Adrenal gland (tissue), 12 donors: ENCODE measurements around the gene ZDHHC14. TPM values are rescaled to one million over a fixed set of nuclear protein-coding genes. Genes with fewer than 3 reads are reported as not detected.

Experiments
- DNase-seq, 7 donors: peaks; one replicate each; pipeline ENCODE4 v3.0.0-alpha.2; 2019 to 2020
- H3K27ac ChIP-seq, 5 donors: fragments of 200-600 bp; sonication (generic) in 4 of 5; 1 replicate in 3 of 5; 2 replicates in 2 of 5; pipeline versions ENCODE4 v1.5.1 to v1.8.0; 2016 to 2020; ENCODE audit warnings: mild to moderate bottlenecking in 1 of 5
- H3K27me3 ChIP-seq: fragments of 200-600 bp; 2 replicates; pipeline ENCODE4 v1.8.0; 2021
- H3K36me3 ChIP-seq, 2 donors: fragments of 200-600 bp; replicated peaks in 1 of 2; 1 replicate in 1 of 2; 2 replicates in 1 of 2; pipeline versions ENCODE4 v1.5.1 to v1.8.0; 2018 to 2022
- H3K4me1 ChIP-seq, 2 donors: fragments of 200-600 bp; replicated peaks in 1 of 2; 1 replicate in 1 of 2; 2 replicates in 1 of 2; pipeline versions ENCODE4 v1.5.1 to v1.8.0; 2018 to 2021
- H3K4me3 ChIP-seq, 4 donors: fragments of 200-600 bp; sonication (generic) in 3 of 4; one replicate each; pipeline ENCODE4 v1.5.1; 2016 to 2018
- H3K9me3 ChIP-seq, 3 donors: fragments of 200-600 bp; sonication (generic) in 1 of 3; replicated peaks in 1 of 3; 1 replicate in 2 of 3; 2 replicates in 1 of 3; pipeline versions ENCODE4 v1.5.1 to v1.8.0; 2016 to 2021
- CTCF ChIP-seq, 6 experiments: fragments of 450-650 bp in 4 of 6; fragments of 200-600 bp in 2 of 6; sonication (generic) in 1 of 6; IDR thresholded peaks; 1 replicate in 5 of 6; 2 replicates in 1 of 6; pipeline versions ENCODE4 v1.5.1 to v1.8.0; 2016 to 2021; ENCODE audit warnings: antibody characterized with exemption in 6 of 6, mild to moderate bottlenecking in 2 of 6, moderate library complexity in 1 of 6
- POLR2A ChIP-seq, 2 donors: fragments of 450-650 bp; IDR thresholded peaks; one replicate each; pipeline ENCODE4 v1.6.1; 2017; ENCODE audit warnings: antibody characterized with exemption in 2 of 2, mild to moderate bottlenecking in 2 of 2, moderate library complexity in 1 of 2
- WGBS, 4 donors: extraction: QIAGEN DNeasy Blood & Tissue Kit in 2 of 4; methylation state at CpG; one replicate each; pipeline versions ENCODE4 v1.1.5 to v1.1.7; 2013 to 2017; 5-methylcytosine and 5-hydroxymethylcytosine counted together
- intact Hi-C, 2 donors: fragments of 100-400 bp; cut with DNase I; formaldehyde crosslinking; loops; one replicate each; pipeline versions ENCODE4 v1.14.1 to v1.15.0; 2022 to 2023
- polyA plus RNA-seq, 3 donors: library from polyadenylated mRNA; stranded (reverse); fragments of 200-250 nt in 2 of 3; fragments of 350-450 nt in 1 of 3; fragmentation: Illumina TruSeq in 1 of 3; extraction: RNeasy Lipid Tissue Mini Kit (QIAGEN cat#74804) in 1 of 3; gene quantifications; one replicate each; pipeline ENCODE4 v1.2.3, GENCODE V29; 2013 to 2014
- total RNA-seq, 9 donors: library from RNA; depleted of rRNA in 4 of 9; stranded (reverse); fragments of >200 nt in 4 of 9; fragments of 120-200 nt in 1 of 9; fragmentation: NEBNext Ultra II Directional in 1 of 9; extraction: Animal tissue kit (Norgen Biotek cat#: 25700) in 1 of 9; gene quantifications; one replicate each; pipeline versions ENCODE4 v1.1.0 to v1.2.4, GENCODE V29; 2013 to 2023
- donor health status: healthy with polysubstance abuse.
- donor health status: Bipolar disorder and iron deficiency.
- donor health status: DM: yes; HTN: yes; CAD: no.
- donor health status: DM: no; HTN: no; CAD: no.
- donor health status: DM: no; HTN: no; CAD: no.
- donor health status: DM: yes; HTN: yes; CAD: no.

The ZDHHC14 gene
- total and polyA plus RNA-seq, 12 donors = 3.8 to 14.3 (median 8.8) TPM

DNA sequence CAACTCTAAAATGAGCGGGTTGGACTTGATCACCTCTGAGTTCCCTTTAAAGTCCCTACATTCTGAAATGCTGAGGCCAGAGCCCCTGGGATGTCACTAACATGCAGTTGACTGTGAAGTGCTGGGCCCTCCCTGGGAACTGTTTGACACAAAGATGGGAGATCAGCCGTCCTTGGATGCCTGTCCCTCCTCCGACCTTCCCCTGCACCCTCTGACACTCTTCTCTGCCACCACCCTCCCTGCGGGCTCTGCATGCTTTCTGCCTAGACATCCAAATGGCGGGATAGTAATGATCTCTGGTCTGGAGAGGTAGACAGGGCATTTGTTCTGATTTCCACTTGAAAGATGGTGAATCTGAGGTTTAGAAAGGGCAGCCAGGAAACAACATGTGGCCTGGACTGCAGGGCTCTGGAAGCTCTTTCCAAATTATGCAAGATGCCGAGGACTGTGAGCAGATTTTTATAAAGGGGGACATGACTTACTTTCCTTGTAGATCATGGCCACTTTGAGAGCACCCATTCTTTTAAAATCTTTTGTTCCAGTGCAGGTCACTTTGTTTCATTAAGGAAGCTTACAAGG is 113.2 kb downstream of the ZDHHC14 start:
- H3K4me1 ChIP-seq = no peaks in the 10 kb centered on the region
- H3K36me3 ChIP-seq = no peaks in the 10 kb centered on the region
- TF ChIP-seq POLR2A (IDR thresholded peaks at IDR 0.05) (no peak), CTCF (IDR thresholded peaks at IDR 0.05) (no peak)
- no peaks in the 10 kb centered on the region for H3K9me3 ChIP-seq
- intact Hi-C loops = no loop called here
- H3K4me3 ChIP-seq = no peak overlapping the region
- no peaks in the 10 kb centered on the region for H3K27me3 ChIP-seq
- DNase-seq = no peak
- H3K27ac ChIP-seq = peak overlapping the region in 1 of 5 donors; percentile 25
- 83 to 90% (median 87%) methylated on average over 5 to 6 of the region's 6 CpGs for WGBS, 4 donors

DNA sequence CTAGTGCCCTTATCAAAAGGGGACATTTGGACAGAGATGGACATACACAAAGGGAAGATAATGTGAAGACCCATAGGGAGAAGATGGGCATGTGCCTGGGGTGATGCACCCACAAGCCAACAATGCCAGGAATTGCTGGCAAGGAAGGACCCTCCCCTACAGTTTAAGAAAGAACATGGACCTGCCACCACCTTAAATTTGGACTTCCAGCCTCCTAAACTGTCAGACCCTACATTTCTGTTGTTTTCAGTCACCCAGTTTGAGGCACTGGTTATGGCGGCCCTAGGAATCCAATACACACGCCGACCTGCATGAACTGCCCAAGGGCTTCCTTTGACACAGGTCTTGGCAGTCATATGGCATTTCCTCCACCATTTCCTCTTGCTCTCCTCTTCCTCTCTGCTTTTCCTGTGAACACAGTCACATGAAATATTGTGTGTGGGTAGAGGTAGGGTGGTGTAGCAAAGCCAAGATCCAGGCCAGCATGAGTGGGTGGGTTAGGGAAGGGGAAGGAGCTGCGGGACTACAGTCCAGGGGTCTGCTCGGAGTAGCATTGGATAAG is 115.6 kb downstream of the ZDHHC14 start:
- Histone ChIP-seq H3K4me1 (peaks cover 0 to 4% of the 10 kb centered on the region in 2 donors), H3K36me3 (no peaks in the 10 kb centered on the region), H3K9me3 (no peaks in the 10 kb centered on the region), H3K27me3 (no peaks in the 10 kb centered on the region), H3K27ac (no peak overlapping the region), H3K4me3 (no peak overlapping the region)
- no peak for TF ChIP-seq POLR2A (IDR thresholded peaks at IDR 0.05)
- TF ChIP-seq CTCF (IDR thresholded peaks at IDR 0.05) = no peak
- 83 to 93% (median 87%) methylated on average over 5 of the region's 5 CpGs for WGBS, 4 donors
- intact Hi-C loops = no loop called here
- DNase-seq = no peak

GRCh38 chr6:157497579-157497978 is 116.6 kb downstream of the ZDHHC14 start:
- no peaks in the 10 kb centered on the region for H3K9me3 ChIP-seq
- H3K27ac ChIP-seq = no peak overlapping the region
- intact Hi-C loops = no loop called here
- no peaks in the 10 kb centered on the region for H3K36me3 ChIP-seq
- no peak for DNase-seq
- no peak overlapping the region for H3K4me3 ChIP-seq
- peaks cover 0 to 4% of the 10 kb centered on the region in 2 donors for H3K4me1 ChIP-seq
- TF ChIP-seq POLR2A (IDR thresholded peaks at IDR 0.05) (no peak), CTCF (IDR thresholded peaks at IDR 0.05) (no peak)
- WGBS, 4 donors = 73 to 96% (median 96%) methylated on average over 2 of the region's 2 CpGs
- H3K27me3 ChIP-seq = no peaks in the 10 kb centered on the region

- Histone ChIP-seq H3K27ac (no peak overlapping the region), H3K36me3 (no peaks in the 10 kb centered on the region), H3K4me1 (peaks cover 0 to 4% of the 10 kb centered on the region in 2 donors), H3K9me3 (no peaks in the 10 kb centered on the region), H3K27me3 (no peaks in the 10 kb centered on the region), H3K4me3 (no peak overlapping the region)
- no peak for DNase-seq
- intact Hi-C loops = no loop called here
- WGBS, 4 donors = 82 to 94% (median 90%) methylated on average over 2 of the region's 2 CpGs
- TF ChIP-seq CTCF (IDR thresholded peaks at IDR 0.05) = no peak
- no peak for TF ChIP-seq POLR2A (IDR thresholded peaks at IDR 0.05)
Measured at GRCh38 chr6:157498817-157499216, 117.8 kb downstream of the ZDHHC14 start.
